GM19025 (cell line): ENCODE results near the gene EDEM1.
A peak's percentile ranks its signal among the peaks of the same experiment; 100 is the strongest.

Source experiments
- ATAC-seq: cut with Tn5 transposase; IDR thresholded peaks from one replicate; pipeline ENCODE4 v1.9.1; 2021; ENCODE audit warnings: mild to moderate bottlenecking, low read depth, moderate library complexity; ENCODE audit not compliant: unreplicated experiment

Gene EDEM1

DNA sequence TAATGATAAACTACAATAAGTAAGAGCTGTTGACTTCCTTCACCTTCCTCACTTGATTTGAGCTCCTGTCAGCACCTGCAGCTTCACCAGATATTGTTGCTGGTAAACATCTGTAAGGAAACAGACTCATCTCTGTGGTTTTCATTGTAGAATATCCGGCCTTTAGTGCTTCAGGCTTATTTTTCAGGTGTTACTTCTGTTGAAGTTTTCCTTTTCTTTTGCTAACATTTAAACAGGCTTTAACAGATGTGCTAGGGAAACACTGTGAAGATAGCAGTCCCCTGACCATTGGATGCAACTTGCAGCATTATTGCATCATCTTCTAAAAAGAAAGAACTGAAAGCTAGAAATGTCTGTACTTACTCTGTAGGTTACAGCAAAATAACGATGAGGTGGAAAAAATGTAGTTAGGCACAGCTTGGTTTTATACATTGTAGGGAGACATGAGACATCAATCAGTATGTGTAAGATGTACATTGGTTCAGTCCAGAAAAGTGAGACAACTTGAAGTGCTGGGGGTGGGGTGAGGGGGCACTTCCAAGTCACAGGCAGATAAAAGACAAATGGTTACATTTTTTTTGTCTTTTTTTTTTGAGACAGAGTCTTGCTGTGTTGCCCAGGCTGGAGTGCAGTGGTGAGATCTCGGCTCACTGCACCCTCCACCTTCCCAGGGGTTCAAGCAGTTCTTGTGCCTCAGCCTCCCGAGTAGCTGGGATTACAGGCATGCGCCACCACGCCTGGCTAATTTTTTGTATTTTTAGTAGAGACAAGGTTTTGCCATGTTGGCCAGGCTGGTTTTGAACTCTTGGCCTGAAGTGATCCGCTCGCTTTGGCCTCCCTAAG, 10.2 kb downstream of the EDEM1 start:
- ATAC-seq = peak; percentile 67

DNA sequence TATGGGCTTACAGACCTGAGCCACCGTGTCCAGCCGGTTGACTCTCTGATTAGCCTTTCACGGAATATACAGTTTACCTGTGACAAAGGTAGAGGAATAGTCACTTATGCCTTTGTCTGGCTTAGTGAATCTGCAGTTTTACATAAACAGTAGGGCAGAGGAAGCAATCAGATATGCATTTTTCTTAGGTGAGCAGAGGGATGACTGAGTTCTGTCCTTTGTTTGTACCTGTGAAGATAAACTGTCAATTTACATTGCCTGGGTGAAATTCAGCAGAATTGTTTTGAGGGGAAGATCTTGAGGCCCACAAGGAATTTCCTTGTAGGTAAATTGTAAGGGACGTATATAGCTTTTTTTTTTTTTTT, 10.8 kb downstream of the EDEM1 start:
- ATAC-seq = no peak

DNA sequence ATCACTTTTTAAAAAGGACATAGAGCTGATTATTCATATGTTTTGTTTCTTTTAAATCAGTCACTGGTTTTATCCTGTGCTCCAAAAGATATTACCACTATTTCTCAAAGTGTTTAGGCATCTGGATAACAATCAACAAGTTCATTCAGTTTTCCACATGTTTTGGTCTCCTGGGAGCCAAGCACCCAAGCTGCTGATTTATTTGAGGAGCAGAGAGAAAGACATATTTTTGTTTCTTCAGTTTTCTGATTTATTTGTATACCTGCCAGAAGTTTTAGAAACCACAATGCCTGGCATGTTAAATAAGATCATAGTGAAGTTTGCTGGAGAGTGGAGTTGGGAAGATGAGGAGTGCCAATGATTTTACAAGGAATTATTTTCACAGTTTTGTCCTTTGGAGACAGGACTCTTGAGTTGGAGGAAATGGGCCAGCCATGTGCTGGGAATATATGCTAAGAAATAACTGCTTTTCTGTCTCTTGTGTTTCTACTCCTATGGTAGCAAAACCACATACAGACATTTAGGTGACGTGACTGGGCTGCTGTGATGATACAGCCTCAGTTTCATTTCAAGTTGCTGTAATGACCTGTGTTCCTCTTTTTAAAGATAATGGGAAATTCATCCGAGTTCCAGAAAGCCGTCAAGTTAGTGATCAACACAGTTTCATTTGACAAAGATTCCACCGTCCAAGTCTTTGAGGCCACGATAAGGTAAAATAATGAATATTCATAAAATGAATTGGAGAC, 11.7 kb downstream of the EDEM1 start:
- no peak for ATAC-seq

DNA sequence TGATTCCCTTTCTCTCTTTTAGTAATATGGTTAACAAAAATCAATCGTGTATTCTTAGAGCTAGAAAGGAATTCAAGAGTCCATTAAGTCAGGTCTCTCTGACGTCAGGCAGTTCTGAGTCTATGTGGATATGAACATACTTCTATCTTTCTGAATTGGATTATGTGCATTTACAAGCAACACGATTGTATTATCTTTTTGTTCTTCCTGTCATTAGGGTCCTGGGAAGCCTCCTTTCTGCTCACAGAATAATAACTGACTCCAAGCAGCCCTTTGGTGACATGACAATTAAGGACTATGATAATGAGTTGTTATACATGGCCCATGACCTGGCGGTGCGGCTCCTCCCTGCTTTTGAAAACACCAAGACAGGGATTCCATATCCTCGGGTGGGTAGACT, 14.0 kb downstream of the EDEM1 start:
- ATAC-seq = no peak

DNA sequence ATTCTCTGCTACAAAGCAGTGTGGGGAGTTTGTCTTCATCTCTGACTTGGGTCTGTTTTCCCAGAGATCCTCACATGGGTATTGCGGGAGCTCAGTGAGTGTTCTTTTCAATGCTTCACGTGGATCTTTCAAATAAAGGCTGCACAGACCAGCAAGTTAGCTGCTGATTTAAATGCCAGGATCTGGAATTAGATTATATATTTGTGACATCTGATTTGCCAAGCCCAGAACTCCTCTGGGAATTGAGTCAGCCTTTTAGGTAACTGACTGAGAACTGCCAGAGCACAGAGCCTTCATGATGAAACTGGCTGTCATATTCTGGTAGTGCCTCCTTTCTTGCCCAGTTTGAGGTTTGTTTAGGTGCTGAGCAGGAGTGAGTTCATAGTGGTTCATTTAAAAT, 14.7 kb downstream of the EDEM1 start:
- no peak for ATAC-seq

DNA sequence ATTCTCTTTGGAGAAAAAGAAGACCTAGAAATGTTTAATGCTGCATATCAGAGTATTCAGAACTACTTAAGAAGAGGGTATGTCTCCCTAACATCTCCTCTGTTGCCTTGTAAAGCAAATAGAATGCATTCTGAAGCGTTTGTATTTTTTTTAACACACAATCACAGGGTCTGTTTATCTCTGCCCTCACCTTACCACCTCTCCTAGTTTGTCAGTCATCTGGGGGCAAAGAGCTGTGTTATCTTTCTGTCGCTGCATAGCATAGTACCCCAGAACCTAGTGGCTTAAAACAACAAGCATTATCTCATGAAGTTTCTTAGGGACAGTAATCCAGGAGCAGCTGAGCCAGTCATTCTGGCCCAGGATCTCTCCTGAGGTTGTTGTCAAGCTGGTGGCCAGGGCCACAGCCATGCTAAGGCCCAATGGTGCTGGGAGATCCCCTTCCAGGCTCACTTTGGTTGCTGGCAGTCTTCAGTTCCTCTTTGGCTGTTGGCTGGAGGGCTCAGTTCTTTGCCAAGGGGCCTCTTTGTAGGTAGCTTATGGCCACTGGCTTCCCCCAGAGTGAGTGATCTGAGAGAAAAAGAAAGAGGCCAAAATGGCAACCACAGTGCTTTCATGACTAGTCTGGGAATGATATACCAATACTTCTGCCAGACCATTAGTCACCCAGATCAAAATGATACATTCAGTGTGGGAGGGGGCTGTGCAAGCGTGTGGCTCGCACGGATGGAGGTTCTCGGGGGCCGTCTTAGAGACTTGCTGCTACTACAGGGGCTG, 17.8 kb downstream of the EDEM1 start:
- peak; percentile 99 for ATAC-seq

DNA sequence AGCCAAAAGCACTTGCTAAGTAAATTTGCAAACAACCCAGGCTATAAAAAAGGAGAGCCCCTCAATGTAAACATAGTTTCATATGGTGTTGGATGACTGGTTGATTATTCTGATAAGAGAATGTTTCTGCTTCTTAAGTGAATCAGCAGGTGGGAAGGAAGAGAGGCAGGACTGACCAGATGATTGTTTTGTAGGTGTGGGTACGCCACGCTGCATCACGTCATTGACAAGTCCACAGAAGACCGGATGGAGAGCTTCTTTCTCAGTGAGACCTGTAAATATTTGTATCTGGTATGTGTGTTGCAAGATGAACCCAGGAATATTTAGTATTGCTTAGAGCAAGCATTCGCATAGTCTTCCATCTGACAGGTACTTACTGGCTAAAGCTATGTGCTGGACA, 23.4 kb downstream of the EDEM1 start:
- no peak for ATAC-seq

DNA sequence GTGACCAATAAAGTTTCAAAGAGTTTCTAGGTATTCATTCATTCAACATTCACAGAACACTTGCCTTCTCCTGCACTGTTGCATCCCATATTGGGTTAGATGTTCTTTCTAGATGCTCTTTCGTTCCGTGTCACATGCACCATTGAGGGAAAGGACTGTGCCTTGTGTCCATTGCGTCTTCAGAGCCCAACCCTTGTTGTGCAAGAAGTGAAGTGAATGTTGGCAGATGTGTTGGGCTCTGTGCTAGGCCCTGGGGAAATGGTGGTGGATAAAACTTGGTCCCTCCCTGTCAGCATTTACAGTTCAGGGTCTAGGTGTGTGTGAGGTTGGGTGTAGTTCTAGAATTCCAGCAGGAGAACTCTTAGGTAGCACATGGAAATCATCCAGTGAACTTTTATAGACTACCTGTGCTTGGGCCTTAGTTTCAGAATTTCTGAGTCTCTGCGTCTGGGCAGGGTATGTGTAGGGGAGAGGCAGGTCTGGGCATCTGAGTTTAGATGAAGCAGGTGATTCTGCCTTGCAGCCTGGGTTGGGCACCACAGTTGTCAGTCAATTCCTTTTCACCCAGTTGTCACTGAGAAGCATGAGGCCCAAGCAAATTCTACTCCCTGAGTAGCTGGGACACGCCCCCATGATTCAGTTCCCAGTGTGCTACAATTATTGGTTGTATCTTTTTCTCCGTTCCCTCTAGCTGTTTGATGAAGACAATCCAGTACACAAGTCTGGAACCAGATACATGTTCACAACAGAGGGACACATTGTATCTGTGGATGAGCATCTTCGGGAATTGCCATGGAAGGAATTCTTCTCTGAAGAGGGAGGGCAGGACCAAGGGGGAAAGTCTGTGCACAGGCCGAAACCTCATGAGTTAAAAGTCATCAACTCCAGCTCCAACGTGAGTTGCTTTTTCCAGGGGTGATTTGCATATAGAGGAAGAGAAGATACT, 25.4 kb downstream of the EDEM1 start:
- no peak for ATAC-seq

DNA sequence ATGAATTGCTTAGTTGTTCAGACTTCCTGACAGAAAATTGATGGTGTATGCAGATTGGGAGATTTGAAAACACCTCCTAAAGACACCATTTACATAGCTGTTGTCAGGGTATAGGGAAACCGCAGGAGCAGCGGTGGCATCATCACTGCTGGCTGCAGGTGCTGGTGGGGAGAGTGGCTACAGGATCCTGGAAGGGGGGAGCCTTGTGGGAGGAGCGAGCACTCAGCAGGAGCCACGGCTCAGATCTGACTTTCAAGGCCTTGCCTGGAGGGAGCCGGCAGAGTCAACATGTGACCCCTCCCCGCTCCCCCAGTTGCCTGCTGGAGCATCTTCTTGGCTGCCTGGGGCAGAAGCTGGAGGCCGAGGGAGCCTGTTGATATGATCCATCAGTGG, 26.1 kb downstream of the EDEM1 start:
- no peak for ATAC-seq

DNA sequence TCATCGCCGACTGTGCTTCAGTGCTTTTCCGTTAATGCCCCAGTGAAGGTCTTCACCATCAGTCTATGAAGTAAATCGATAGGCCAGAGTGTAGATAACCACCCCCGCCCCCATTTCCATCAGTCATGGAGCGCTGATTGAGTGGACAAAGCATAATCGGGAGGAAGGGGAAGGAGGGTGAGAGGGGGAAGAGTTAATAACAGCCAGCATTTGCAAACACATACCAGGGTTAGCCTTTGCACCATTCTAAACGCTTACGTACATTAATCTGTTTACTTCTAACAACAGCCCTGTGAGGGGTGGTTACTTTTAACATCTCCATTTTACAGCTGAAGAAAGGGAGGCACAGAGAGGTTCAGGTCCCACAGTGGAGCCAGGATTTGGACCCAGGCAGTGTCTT, 26.8 kb downstream of the EDEM1 start:
- ATAC-seq = no peak

DNA sequence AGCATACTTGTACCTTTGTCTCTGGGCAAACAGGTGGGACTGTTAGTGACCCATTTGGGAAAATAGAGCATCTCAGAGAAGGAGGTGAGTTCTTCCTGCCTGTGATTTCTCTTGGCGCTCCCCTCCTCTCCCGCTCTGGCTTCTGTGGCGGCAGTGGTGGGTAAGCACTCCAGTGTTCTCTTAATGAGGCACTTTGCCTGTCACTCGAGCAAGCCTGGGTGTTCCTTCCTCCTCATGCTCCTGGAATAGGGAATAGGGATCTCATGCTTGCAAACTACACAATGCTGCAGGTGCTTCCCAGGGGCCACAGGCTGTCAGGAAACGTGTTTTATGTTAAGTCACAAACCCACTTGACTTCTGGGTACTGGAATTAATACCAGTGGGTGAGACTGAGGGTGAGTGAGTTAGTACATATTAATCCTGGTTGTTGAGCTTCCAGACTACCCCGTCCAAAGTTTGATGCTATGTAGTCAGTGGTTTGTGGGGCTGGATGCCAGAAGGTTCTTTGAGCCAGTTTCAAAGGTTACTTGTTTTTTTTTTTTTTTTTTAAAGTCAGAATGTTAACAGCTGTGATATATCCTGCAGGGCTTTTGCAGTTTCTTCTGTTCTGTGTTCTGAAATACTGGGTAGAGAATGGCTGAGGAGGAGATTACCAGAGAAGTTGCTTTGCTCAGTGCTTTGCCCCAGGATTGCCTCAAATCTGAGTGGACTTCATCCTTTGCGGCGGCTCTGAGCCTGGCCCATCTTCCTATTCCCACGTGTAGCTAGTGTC, 30.5 kb downstream of the EDEM1 start:
- ATAC-seq = no peak

DNA sequence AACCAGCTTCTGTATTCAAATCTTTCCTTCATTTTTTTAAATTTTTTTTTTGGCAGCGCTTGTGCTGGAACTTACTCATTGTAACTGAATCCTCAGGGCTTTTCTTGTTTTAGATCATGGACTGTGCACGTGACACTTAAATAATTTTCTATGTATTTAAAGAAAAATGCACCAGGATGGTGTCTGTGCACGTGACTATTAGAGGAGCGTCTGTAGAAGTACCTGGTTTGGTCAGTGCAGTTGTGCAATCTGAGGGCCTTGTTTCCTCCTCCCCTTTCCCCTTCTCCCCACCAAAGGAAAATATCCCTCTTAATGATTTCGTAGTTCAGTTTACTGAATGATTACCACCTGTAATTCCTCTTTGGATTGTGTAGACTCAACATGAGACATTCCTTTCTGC, 31.3 kb downstream of the EDEM1 start:
- no peak for ATAC-seq

DNA sequence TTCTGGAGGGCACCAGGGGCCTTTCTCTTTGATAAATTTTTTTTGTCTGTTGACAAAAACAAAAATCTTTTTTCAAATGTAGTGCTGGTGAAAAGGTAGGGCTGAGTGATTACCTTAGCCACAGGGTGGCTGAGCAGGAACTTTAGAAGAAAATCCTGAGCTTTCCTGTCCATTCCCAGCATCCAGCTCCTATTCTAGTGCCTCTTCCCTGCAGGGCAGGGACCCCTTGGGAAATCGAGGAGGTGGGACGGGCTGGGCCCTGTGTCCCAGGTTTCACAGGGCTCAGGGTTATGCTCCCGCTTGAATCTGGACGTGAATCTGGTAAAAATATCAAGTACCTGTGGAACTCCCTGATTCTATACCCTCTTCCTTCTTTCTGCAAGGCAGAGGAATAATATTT, 31.7 kb downstream of the EDEM1 start:
- no peak for ATAC-seq

DNA sequence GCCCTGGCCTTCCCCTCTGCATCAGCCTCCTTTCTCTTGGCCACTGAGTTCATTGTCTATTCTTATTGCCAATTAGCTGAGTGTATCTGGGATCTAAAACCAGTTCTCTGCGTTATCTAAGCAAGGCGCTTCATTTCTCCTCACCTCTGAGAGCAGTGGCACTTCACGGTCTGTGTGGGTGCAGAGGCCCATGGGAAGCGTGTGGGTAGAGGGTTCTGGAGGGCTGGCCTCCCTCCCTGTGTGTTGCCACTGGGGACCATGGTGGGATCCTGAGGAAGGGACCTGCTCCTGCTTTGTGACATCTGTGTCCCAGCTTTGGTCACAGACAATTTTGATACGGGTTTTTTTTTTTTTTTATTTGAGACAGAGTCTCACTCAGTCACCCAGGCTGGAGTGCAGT, 32.7 kb downstream of the EDEM1 start:
- ATAC-seq = no peak

DNA sequence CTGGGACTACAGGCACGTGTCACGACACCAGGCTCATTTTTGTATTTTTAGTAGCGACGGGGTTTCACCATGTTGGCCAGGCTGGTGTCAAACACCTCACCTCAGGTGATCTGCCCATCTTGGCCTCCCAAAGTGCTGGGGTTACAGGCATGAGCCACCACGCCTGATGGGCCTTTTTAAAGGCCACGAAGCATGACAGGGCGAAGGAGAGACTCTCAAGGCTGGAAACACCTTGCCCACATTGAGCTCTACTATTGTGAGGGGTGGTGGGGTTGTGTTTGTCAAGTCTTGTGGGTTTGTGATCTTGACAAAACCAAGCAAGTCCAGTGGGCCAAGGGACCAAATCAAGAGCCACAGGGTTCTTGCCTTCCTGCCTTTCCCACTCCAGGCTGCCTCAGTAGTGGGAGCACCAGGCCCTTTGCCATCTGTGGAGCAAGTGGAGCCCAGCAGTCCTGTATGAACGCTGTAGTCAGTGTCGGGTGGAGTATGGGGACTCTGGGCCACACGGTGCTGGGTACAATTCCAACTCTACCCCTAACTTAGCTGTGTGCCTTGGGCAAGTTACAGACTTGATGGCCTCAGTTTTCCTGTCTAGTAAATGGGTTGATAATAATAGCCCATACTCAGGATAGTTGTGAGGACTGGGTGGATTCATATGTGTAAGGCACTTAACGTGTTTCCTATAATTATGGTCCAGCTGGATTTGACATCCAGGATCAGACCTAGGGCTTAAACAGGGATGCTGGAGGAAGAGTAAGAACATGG, 33.3 kb downstream of the EDEM1 start:
- no peak for ATAC-seq

DNA sequence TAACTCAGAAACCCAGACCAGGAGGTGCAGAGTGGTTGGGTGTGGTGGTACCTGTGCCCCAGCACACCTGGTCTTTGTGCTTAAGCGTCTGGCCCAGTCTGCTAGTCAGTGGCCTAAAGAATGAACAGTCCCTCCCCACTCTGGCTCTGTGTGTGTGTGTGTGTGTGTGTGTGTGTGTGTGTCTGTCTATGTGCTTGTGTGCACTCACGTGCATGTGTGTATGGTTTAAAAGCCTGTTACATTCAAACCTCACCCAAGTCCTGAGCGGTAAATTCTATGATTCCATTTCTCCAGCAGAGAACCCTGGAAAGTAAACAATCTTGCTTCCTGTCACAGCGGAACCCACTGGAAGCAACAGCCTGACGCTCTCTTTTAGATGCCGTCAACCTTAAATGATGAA, 34.2 kb downstream of the EDEM1 start:
- ATAC-seq = no peak

DNA sequence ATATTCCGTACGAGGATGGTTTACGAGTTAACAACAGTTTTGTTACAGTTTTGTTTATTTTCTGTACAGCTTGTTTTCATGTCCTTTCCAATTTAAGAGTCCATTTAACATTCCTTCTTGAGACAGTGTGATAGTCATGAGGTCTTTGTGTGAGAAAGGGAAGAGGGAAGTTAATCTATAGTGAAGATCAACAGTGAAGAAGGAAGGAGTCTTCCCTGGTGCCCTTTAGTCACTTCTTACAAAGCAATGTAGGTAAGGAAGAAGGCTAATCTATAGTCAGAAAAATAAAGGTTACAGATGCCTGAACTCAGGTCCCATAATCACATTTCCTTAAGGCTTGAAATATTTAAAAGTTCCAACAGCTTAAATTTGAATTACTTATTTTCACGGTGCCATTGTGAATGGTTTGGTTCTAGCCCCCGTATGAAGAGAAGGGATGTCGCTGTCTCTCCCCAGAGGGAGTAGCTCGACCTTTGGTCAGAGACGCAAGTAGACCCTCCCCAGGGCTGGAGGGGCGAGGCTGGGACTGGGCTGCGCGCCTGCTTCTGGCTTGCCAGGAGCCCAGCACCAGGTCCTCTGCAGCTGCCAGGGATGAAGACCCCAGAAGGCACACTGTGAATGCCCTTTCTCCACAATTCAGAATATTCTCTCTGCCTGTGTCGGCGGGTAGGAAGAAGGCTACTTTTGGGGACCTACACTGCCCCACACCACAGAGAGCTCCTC, 34.9 kb downstream of the EDEM1 start:
- ATAC-seq = no peak

DNA sequence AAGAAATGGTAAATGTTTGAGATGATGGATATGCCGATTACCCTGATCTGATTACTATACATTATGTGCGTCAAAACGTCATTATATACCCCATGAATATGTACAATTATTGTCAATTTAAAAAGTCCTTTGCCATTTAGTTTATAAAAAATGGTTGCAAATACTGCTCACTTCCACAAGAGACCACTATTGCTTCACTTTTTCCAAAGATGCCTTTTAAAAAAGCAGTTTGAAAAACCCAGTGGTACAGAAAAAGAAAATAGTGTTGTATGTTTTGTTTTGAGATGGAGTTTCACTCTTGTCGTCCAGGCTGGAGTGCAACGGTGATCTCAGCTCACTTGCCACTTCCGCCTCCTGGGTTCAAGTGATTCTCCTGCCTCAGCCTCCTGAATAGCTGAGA, 39.3 kb downstream of the EDEM1 start:
- ATAC-seq = no peak
